ENCODE measurements around the gene H2BK1.

DNA sequence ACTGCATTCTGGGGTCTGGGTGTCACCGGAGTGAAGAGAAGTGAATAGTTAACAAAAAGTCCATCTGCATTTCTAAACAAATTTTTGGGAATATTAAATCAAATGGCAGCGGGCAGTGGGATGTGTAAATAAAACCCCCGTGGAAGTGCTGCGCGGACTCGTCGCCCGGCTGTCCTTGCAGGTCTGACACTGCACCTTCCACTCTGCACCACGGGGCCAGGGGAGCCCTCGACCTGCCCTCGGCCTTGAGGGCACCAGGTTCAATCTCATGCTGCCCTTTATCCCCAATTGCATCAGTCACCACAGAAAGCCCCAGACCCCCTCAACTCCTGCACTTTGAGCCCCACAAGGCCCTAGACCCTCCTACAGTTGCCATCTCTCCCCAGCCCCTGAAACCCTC lies 44.6 kb upstream of the H2BK1 start:
- TF ChIP-seq, protein P1, sequence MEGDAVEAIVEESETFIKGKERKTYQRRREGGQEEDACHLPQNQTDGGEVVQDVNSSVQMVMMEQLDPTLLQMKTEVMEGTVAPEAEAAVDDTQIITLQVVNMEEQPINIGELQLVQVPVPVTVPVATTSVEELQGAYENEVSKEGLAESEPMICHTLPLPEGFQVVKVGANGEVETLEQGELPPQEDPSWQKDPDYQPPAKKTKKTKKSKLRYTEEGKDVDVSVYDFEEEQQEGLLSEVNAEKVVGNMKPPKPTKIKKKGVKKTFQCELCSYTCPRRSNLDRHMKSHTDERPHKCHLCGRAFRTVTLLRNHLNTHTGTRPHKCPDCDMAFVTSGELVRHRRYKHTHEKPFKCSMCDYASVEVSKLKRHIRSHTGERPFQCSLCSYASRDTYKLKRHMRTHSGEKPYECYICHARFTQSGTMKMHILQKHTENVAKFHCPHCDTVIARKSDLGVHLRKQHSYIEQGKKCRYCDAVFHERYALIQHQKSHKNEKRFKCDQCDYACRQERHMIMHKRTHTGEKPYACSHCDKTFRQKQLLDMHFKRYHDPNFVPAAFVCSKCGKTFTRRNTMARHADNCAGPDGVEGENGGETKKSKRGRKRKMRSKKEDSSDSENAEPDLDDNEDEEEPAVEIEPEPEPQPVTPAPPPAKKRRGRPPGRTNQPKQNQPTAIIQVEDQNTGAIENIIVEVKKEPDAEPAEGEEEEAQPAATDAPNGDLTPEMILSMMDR (IDR thresholded peaks at IDR 0.05): no peak
- no peak for TF ChIP-seq POLR2A (IDR thresholded peaks at IDR 0.05)
